Activated CD4-positive, alpha-beta T cell treated with anti-CD3 and anti-CD28 coated beads for 36 hours (primary cell): ENCODE results near the gene BAG3. TPM values are rescaled to one million over a fixed set of nuclear protein-coding genes. Genes with fewer than 3 reads are reported as not detected.
"Not testable (repeated sequence)": the region's sequence is repeated elsewhere in the genome, so short reads cannot be mapped to it uniquely, and the experiment has no call there.

ENCODE experiments used
- ATAC-seq: fragments of 200-7000 bp; cut with Tn5 transposase; one replicate; pipeline ENCODE4 v1.10.0; 2021; ENCODE audit warnings: mild to moderate bottlenecking, moderate library complexity
- CTCF ChIA-PET: fragments of 350-600 bp; sonication (Branson Sonifier 250); formaldehyde crosslinking; loops from one replicate; lab custom pipeline; 2021; ENCODE audit warnings: antibody characterized with exemption; lab: Charles Lee
- POLR2A ChIA-PET: fragments of 350-600 bp; sonication (Branson Sonifier 250); formaldehyde crosslinking; loops from one replicate; lab custom pipeline; 2021; ENCODE audit warnings: antibody characterized with exemption, inconsistent platforms; lab: Charles Lee
- DNase-seq: peaks from one replicate; pipeline ENCODE4 v3.0.0-alpha.2; 2020
- H3K27ac Mint-ChIP-seq: one replicate; pipeline ENCODE4 v1.8.0; 2021; ENCODE audit warnings: mixed read lengths
- H3K27me3 Mint-ChIP-seq: one replicate; pipeline ENCODE4 v1.8.0; 2021; ENCODE audit warnings: mixed read lengths
- H3K36me3 Mint-ChIP-seq: one replicate; pipeline ENCODE4 v1.8.0; 2021; ENCODE audit warnings: low read depth, mixed read lengths
- H3K4me1 Mint-ChIP-seq: one replicate; pipeline ENCODE4 v1.8.0; 2021; ENCODE audit warnings: mixed read lengths
- H3K4me3 Mint-ChIP-seq: one replicate; pipeline ENCODE4 v1.8.0; 2021; ENCODE audit warnings: mild to moderate bottlenecking, moderate library complexity, mixed read lengths
- H3K9me3 Mint-ChIP-seq: one replicate; pipeline ENCODE4 v1.8.0; 2021; ENCODE audit warnings: low read depth, mixed read lengths
- intact Hi-C, 2 experiments: fragments of 100-400 bp; cut with DNase I in 1 of 2; cut with micrococcal nuclease in 1 of 2; formaldehyde crosslinking; loops; one replicate each; pipeline versions ENCODE4 v1.14.2 to v1.15.1; 2022 to 2024; cut with DNase I, micrococcal nuclease
- total RNA-seq, 2 experiments: library from RNA; stranded (reverse); gene quantifications; one replicate each; pipeline ENCODE4 v1.2.3, GENCODE V29; 2021

The BAG3 gene
- total RNA-seq, 2 experiments from 2014 or later: 23.8 to 30.7 TPM

DNA sequence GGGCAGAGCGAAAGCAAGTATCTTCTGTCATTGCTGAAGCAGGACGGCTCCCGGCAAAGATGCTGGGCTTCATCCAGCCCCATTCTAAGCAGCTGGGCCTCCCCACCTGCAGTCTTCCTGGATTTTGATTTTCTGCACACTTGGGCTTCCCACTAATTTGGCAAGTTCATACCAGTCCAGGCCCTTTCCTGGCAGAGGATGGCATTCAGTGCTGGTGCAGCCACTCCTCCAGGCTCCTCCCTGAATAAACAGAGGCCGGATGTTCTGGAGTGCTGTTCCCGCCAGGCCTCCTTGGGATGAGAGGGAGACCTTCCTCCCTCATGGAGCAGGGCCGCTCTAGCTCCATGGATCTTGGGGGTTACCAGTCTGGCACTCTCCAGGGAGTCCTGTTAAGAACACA lies 3.4 kb downstream of the BAG3 start:
- intact Hi-C loops: loop anchor here (2.0 to 10.0 kb wide), 5 partner anchors 33 to 897 kb away; partner anchors contain the start of gene PRDX3 (in 1 of the 2)
- ATAC-seq (no peak), DNase-seq (no peak)
- H3K4me3 Mint-ChIP-seq: peak overlapping the region; percentile 84
- no peaks in the 10 kb centered on the region for H3K27me3 Mint-ChIP-seq
- H3K36me3 Mint-ChIP-seq: peaks cover 15% of the 10 kb centered on the region
- H3K9me3 Mint-ChIP-seq: no peaks in the 10 kb centered on the region
- POLR2A ChIA-PET: interaction anchor here (0.6 to 1.4 kb wide), 2 partner anchors 112 to 179 kb away, joined by 3 read pairs; partner anchors contain the start of gene RGS10
- peaks cover 71% of the 10 kb centered on the region for H3K4me1 Mint-ChIP-seq
- CTCF ChIA-PET: interaction anchor here (0.6 to 1.8 kb wide), 4 partner anchors 12 to 450 kb away, joined by 3 to 4 read pairs (median 4); no protein-coding TSS in a partner anchor
- H3K27ac Mint-ChIP-seq: peak overlapping the region; percentile 93

DNA sequence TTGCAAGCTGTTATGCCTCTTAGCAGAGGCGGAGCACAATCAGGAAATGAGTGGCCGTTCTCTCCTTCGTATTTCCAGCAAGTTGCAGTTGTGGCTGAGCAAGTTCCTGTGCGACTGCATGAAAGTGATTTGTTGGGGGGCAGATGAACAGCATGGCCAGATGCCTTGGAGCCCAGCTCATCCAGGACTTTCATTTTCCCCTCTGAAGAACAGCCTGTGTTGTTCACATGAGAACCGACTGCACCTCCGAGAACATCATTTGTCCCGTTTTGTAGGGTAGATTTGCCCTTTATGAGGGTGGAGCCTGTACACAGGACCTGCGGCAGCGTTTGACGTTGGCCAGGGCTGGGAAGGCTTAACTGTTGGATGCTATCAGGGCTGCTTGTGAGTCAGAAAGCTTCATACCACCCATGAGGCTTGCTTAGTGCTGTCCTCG lies 4.4 kb downstream of the BAG3 start:
- DNase-seq: peak; percentile 82
- peak overlapping the region; percentile 84 for H3K4me3 Mint-ChIP-seq
- ChIA-PET CTCF (interaction anchor here (0.8 to 1.4 kb wide), 7 partner anchors 10 to 203 kb away, joined by 3 to 6 read pairs (median 3); no protein-coding TSS in a partner anchor), POLR2A (interaction anchor here (0.7 to 1.7 kb wide), 7 partner anchors 8 to 217 kb away, joined by 3 to 5 read pairs (median 3); partner anchors contain the start of genes INPP5F, MCMBP and RGS10)
- H3K36me3 Mint-ChIP-seq: peaks cover 16% of the 10 kb centered on the region
- H3K27me3 Mint-ChIP-seq: no peaks in the 10 kb centered on the region
- intact Hi-C loops: loop anchor here (1.0 to 10.0 kb wide), 3 partner anchors 58 to 521 kb away; no protein-coding TSS in a partner anchor
- H3K9me3 Mint-ChIP-seq: no peaks in the 10 kb centered on the region
- ATAC-seq: peak; percentile 76
- peak overlapping the region; percentile 93 for H3K27ac Mint-ChIP-seq
- H3K4me1 Mint-ChIP-seq: peaks cover 69% of the 10 kb centered on the region

DNA sequence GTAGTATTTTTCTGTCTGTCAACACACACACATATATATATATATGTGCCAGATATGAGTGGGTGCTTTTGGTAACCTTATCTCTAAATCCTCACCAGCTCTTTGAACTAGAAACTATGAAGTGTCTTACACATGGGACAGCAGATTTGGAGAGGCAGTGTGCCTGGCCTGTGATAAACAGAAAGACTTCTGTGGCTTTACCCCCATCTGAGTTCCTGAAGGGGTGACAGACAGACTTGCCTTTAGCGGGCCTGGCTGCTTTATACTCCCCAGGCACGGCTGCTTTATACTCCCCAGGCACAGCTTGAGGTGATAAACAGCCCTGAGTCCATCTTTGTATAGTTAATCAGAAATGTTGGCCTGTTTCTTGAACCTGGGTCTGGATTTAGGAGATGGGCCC lies 5.6 kb downstream of the BAG3 start:
- peaks cover 16% of the 10 kb centered on the region for H3K36me3 Mint-ChIP-seq
- no peaks in the 10 kb centered on the region for H3K27me3 Mint-ChIP-seq
- DNase-seq: no peak
- POLR2A ChIA-PET: interaction anchor here (1.7 kb wide), 1 partner anchor 69 kb away, joined by 5 read pairs; the partner anchor contains the start of gene INPP5F
- peaks cover 71% of the 10 kb centered on the region for H3K4me1 Mint-ChIP-seq
- H3K4me3 Mint-ChIP-seq: peak overlapping the region; percentile 40
- H3K27ac Mint-ChIP-seq: peak overlapping the region; percentile 93
- intact Hi-C loops: loop anchor here in 1 of 2 experiments (10.0 kb wide), 1 partner anchor 522 kb away; no protein-coding TSS in a partner anchor
- peak; percentile 2 for ATAC-seq
- CTCF ChIA-PET: interaction anchor here (1.0 to 1.2 kb wide), 4 partner anchors 14 to 94 kb away, joined by 3 to 4 read pairs (median 3); no protein-coding TSS in a partner anchor
- no peaks in the 10 kb centered on the region for H3K9me3 Mint-ChIP-seq

DNA sequence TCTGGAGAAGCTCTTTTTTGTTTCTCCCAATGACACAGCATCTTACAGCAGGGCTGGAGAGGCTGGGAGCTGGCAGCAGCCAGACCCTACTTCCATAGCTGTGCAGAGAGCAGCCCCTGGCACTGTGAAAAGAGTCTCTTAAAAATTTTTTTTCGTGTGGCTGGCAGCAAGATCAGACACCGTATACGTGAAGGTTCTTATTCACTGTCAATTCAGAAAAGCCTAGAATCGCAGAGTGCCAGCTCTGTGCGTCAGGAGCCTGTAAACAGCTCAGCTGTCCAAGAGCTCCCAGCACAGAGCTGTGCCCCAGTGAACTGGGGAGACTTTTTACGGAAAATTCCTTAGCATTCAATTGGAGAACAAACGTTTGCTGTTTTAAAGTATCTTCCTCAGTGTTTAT lies 6.5 kb downstream of the BAG3 start:
- H3K27ac Mint-ChIP-seq: peak overlapping the region; percentile 45
- H3K4me1 Mint-ChIP-seq: peaks cover 79% of the 10 kb centered on the region
- DNase-seq (no peak), ATAC-seq (no peak)
- ChIA-PET CTCF (interaction anchor here (0.6 kb wide), 1 partner anchor 141 kb away, joined by 3 read pairs; no protein-coding TSS in a partner anchor), POLR2A (interaction anchor here (0.5 kb wide), 1 partner anchor 67 kb away, joined by 8 read pairs; no protein-coding TSS in a partner anchor)
- intact Hi-C loops: loop anchor here in 1 of 2 experiments (10.0 kb wide), 1 partner anchor 523 kb away; no protein-coding TSS in a partner anchor
- H3K4me3 Mint-ChIP-seq: no peak overlapping the region
- no peaks in the 10 kb centered on the region for H3K9me3 Mint-ChIP-seq
- H3K27me3 Mint-ChIP-seq: no peaks in the 10 kb centered on the region
- peaks cover 18% of the 10 kb centered on the region for H3K36me3 Mint-ChIP-seq

DNA sequence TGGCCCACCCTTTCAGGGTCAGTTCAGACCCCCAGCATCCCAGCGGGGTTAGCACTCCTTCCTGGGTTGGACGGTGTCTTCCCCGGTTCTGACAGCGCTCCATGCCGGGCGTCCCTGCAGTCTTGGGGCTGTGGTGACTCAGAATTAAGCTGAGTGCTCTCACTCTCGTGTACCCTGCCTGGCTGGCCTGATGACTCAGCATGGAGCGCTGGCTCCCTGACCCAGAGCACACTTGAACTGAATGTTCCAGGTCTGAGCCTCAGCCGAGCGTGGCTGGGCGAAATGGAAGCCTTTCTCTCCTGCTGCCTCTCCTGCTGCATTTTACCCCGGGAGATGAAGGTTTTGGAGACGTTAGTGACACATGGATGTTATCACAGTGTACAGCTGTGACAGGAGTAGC lies 7.1 kb downstream of the BAG3 start:
- Mint-ChIP-seq H3K27ac (peak overlapping the region; percentile 75), H3K9me3 (no peaks in the 10 kb centered on the region), H3K4me3 (no peak overlapping the region), H3K4me1 (peaks cover 80% of the 10 kb centered on the region), H3K36me3 (peaks cover 18% of the 10 kb centered on the region), H3K27me3 (no peaks in the 10 kb centered on the region)
- intact Hi-C loops: loop anchor here in 1 of 2 experiments (10.0 kb wide), 1 partner anchor 523 kb away; no protein-coding TSS in a partner anchor
- ATAC-seq: no peak
- DNase-seq: peak; percentile 43
- ChIA-PET CTCF (no interaction called here), POLR2A (no interaction called here)

DNA sequence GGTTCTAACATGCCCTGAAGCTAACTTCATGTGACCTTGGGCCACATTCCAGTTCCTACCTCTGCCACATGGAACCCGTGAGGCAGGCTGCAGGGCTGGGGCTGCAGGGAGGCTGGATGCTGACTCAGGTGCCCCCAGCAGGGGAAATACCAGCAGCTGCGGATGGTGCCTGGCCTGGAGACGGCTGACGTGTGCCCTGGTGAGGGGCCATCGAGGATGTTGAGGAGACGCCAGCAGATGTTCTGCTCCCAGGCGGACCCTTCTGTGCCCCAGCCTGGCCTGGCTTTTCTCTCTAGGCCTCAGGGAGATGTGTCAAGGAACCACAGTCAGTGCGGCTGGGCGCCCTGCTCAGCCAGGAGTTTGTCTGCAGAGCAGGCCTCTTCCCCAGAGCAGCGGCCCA lies 8.8 kb downstream of the BAG3 start:
- CTCF ChIA-PET: no interaction called here

DNA sequence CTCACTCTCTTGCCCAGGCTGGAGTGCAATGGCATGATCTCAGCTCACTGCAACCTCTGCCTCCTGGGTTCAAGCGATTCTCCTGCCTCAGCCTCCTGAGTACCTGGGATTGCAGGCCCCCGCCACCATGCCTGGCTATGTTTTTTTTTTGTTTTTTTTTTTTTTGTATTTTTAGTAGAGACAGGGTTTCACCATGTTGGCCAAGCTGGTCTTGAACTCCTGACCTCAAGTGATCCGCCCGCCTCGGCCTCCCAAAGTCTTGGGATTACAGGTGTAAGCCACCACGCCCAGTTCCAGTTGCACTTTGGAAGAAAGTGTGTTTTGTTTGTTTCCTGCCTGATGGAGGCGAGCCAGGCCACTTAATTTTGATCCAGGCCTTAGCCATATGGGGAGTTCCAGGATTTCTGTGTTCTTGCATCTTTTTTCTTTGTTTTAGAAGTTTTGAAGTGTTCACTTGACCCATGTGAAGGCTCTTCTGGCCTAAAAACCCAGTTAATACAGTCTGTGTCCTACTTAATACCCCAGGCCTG lies 11.0 kb downstream of the BAG3 start:
- intact Hi-C loops, ATAC-seq, POLR2A ChIA-PET, H3K27me3 Mint-ChIP-seq, H3K4me3 Mint-ChIP-seq, H3K9me3 Mint-ChIP-seq, DNase-seq: not testable (repeated sequence)
- H3K27ac Mint-ChIP-seq: peak overlapping the region; percentile 84
- CTCF ChIA-PET: interaction anchor here (1.0 to 2.3 kb wide), 3 partner anchors 23 to 89 kb away, joined by 3 to 11 read pairs (median 4); no protein-coding TSS in a partner anchor
- H3K36me3 Mint-ChIP-seq: peaks cover 15% of the 10 kb centered on the region
- H3K4me1 Mint-ChIP-seq: peaks cover 76% of the 10 kb centered on the region

More for the DNA sequence above, 8.8 kb downstream of the BAG3 start:
- no peaks in the 10 kb centered on the region for H3K27me3 Mint-ChIP-seq
- no peaks in the 10 kb centered on the region for H3K9me3 Mint-ChIP-seq
- H3K36me3 Mint-ChIP-seq: peaks cover 18% of the 10 kb centered on the region
- DNase-seq (no peak), ATAC-seq (no peak)
- POLR2A ChIA-PET: no interaction called here
- peaks cover 79% of the 10 kb centered on the region for H3K4me1 Mint-ChIP-seq
- no peak overlapping the region for H3K27ac Mint-ChIP-seq
- no peak overlapping the region for H3K4me3 Mint-ChIP-seq
- intact Hi-C loops: loop anchor here in 1 of 2 experiments (10.0 kb wide), 1 partner anchor 525 kb away; no protein-coding TSS in a partner anchor

DNA sequence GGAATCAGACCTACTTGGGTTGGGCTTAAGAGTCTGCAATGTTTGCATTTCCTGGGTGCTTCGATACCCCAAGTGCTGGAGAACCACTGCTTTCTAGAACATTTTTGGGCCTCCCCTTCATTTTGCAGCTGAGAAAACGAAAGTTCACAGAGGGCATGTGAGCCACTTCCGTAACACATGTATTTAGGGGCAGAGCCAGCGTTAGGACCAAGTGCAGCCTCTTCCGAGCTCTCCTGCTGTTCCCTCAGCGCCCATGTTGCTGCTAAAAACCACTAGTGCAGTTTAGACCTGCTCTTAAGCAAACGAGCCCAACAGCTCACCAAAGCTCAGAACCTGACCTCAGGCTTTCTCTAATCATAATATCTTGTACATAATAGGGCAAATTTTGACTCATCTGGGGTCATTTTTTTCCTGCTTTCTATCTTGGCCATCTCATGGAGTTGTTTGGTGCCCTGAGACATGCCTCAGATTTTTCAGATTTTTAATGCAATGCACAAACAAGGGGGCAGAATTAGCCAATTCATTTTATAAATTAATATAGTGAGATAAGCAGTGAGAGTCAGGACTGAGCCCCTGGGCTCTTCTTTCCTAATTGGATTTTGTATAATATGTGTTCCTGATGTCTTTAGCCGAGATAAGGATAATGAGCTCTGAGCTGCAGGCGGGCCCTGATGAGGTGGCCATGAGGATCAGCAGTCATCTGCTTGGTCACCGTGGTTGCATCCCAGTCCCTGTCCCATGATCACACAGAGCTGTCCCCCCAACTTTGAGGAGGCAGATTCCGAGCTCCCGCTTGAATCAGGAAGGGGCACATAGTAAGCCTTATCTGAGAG lies 12.9 kb downstream of the BAG3 start:
- intact Hi-C loops: no loop called here
- Mint-ChIP-seq H3K27ac (peak overlapping the region; percentile 84), H3K4me3 (peak overlapping the region; percentile 58), H3K36me3 (peaks cover 11% of the 10 kb centered on the region), H3K4me1 (peaks cover 75% of the 10 kb centered on the region), H3K9me3 (no peaks in the 10 kb centered on the region), H3K27me3 (no peaks in the 10 kb centered on the region)
- DNase-seq (peak; percentile 56), ATAC-seq (peak; percentile 89)
- CTCF ChIA-PET: interaction anchor here (0.6 to 2.3 kb wide), 10 partner anchors 10 to 519 kb away, joined by 3 to 11 read pairs (median 3); no protein-coding TSS in a partner anchor
- POLR2A ChIA-PET: interaction anchor here (1.1 to 1.3 kb wide), 2 partner anchors 9 to 40 kb away, joined by 5 read pairs; no protein-coding TSS in a partner anchor

DNA sequence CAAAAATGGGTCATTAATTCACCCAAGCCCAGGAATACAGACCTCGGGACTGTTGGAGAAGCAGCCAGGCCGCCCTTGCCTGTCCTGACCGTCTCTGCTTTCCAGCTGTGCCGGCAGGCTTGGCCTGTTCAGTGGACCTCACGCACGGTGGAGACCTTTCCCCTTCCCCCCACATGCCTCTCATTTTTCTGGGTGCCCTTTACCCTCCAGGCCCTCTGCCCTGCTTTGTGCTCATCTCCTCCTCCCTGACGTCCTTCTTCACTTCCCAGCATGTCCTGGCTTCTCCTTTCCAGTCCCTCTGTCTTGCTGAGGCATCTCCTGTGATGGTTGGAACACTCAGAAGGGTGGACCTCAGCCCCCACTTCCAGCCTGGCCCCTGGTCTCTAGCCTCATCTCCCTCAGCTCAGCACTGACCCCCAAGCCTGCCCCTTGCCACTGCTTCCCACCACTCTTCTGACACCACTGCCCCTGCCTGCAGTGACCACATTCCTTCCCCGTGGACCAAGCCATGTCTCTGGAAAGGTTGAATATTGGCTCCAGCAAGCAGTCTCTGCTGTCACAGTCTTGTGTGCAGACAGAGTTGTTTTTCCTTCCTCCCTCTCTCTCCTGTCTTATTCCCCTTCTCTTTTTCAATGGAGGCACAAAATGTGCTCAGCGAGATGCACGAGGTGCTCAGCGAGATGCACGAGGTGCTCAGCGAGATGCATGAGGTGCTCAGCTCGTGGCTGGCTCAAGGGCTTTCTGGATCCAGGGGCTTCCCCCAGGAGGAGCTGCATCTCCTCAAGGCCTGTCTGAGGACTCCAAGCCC lies 14.9 kb downstream of the BAG3 start:
- H3K27ac Mint-ChIP-seq: peak overlapping the region; percentile 51
- DNase-seq (no peak), ATAC-seq (no peak)
- POLR2A ChIA-PET: no interaction called here
- H3K27me3 Mint-ChIP-seq: no peaks in the 10 kb centered on the region
- H3K4me1 Mint-ChIP-seq: peaks cover 68% of the 10 kb centered on the region
- H3K9me3 Mint-ChIP-seq: no peaks in the 10 kb centered on the region
- CTCF ChIA-PET: interaction anchor here (0.8 to 0.9 kb wide), 3 partner anchors 11 to 21 kb away, joined by 3 read pairs; no protein-coding TSS in a partner anchor
- H3K36me3 Mint-ChIP-seq: peaks cover 11% of the 10 kb centered on the region
- no peak overlapping the region for H3K4me3 Mint-ChIP-seq
- intact Hi-C loops: no loop called here

DNA sequence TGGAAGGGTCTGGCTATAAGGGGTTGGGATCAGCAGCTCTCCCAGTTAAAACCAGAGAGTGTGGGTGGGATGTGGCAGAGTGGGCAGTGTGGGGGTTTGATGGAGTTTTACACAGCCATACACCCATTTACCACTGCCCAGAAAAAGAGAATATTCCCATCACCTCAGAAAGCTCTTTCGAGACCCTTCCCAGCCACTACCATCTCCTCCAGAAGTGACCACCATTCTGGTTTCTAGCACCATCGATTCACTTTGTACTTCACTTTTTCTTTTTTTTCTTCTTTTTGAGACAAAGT lies 15.5 kb downstream of the BAG3 start:
- POLR2A ChIA-PET: no interaction called here

More for the DNA sequence above, 15.5 kb downstream of the BAG3 start:
- intact Hi-C loops: no loop called here
- H3K4me1 Mint-ChIP-seq: peaks cover 66% of the 10 kb centered on the region
- peaks cover 14% of the 10 kb centered on the region for H3K36me3 Mint-ChIP-seq
- DNase-seq (no peak), ATAC-seq (no peak)
- no peak overlapping the region for H3K4me3 Mint-ChIP-seq
- H3K27me3 Mint-ChIP-seq: no peaks in the 10 kb centered on the region
- H3K27ac Mint-ChIP-seq: peak overlapping the region; percentile 51
- CTCF ChIA-PET: interaction anchor here (0.7 to 0.9 kb wide), 3 partner anchors 19 to 69 kb away, joined by 3 read pairs; no protein-coding TSS in a partner anchor
- no peaks in the 10 kb centered on the region for H3K9me3 Mint-ChIP-seq
